Type B pancreatic cell (in vitro differentiated cells): Measurements from ENCODE around the gene RBKS. TPM values are rescaled to one million over a fixed set of nuclear protein-coding genes. Genes with fewer than 3 reads are reported as not detected.
A peak's percentile ranks its signal among the peaks of the same experiment; 100 is the strongest.

Experiments
- DNase-seq: peaks from one replicate; pipeline ENCODE4 v3.0.0; 2021; ENCODE audit warnings: mixed read lengths; ENCODE audit not compliant: unreplicated experiment; ENCODE audit errors: extremely low spot score
- H3K27ac Mint-ChIP-seq: 2 replicates; pipeline ENCODE4 v1.8.0; 2021; ENCODE audit warnings: mild to moderate bottlenecking, mixed read lengths
- H3K27me3 Mint-ChIP-seq: 2 replicates; pipeline ENCODE4 v1.8.0; 2021; ENCODE audit warnings: mixed read lengths
- H3K36me3 Mint-ChIP-seq: 2 replicates; pipeline ENCODE4 v1.8.0; 2021; ENCODE audit warnings: mixed read lengths
- H3K4me1 Mint-ChIP-seq: one replicate; pipeline ENCODE4 v1.8.0; 2021; ENCODE audit warnings: mixed read lengths; ENCODE audit not compliant: unreplicated experiment
- H3K4me3 Mint-ChIP-seq: 2 replicates; pipeline ENCODE4 v1.8.0; 2021; ENCODE audit warnings: mild to moderate bottlenecking, mixed read lengths
- H3K9me3 Mint-ChIP-seq: 2 replicates; pipeline ENCODE4 v1.8.0; 2021; ENCODE audit warnings: mixed read lengths
- total RNA-seq: library from RNA; stranded (reverse); gene quantifications from 2 replicates; pipeline ENCODE4 v1.2.1, GENCODE V29; 2021; ENCODE audit warnings: low replicate concordance
- TF ChIP-seq, protein P1 (sequence below): fragments of 200-600 bp; sonication (generic); conservative IDR thresholded peaks from 2 replicates; pipeline ENCODE4 v1.5.0; 2021; ENCODE audit warnings: antibody characterized with exemption, mild to moderate bottlenecking

The RBKS gene
- total RNA-seq, 1 donor from 2014 or later: 2.6 TPM

DNA sequence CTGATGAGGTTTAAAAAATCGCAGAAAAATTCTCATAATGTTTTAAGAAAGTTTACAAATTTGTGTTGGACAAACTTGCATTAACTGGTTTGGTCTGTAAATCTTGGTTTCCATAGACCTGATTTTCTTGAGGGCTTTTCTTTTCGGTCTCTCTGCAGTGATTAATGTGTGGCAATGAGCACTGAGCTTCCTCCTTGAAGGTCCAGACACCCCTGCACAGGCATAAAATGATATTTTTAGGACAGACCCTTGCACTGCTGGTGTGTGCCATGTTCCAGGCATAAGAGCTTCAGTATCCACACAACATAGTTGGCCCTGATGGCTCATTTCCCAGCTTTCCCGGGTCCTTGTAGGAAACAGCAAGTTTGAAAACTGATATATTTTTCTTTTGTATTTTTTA, 85.0 kb downstream of the RBKS start:
- Mint-ChIP-seq H3K27ac (peak overlapping the region; percentile 31), H3K4me1 (no peaks in the 10 kb centered on the region), H3K4me3 (no peak overlapping the region), H3K27me3 (no peaks in the 10 kb centered on the region), H3K36me3 (no peaks in the 10 kb centered on the region), H3K9me3 (no peaks in the 10 kb centered on the region)
- DNase-seq: no peak
- TF ChIP-seq, protein P1, sequence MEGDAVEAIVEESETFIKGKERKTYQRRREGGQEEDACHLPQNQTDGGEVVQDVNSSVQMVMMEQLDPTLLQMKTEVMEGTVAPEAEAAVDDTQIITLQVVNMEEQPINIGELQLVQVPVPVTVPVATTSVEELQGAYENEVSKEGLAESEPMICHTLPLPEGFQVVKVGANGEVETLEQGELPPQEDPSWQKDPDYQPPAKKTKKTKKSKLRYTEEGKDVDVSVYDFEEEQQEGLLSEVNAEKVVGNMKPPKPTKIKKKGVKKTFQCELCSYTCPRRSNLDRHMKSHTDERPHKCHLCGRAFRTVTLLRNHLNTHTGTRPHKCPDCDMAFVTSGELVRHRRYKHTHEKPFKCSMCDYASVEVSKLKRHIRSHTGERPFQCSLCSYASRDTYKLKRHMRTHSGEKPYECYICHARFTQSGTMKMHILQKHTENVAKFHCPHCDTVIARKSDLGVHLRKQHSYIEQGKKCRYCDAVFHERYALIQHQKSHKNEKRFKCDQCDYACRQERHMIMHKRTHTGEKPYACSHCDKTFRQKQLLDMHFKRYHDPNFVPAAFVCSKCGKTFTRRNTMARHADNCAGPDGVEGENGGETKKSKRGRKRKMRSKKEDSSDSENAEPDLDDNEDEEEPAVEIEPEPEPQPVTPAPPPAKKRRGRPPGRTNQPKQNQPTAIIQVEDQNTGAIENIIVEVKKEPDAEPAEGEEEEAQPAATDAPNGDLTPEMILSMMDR: no peak

GRCh38 chr2:27804146-27804545, 86.0 kb downstream of the RBKS start:
- Mint-ChIP-seq H3K27ac (no peak overlapping the region), H3K4me3 (no peak overlapping the region), H3K36me3 (no peaks in the 10 kb centered on the region), H3K27me3 (no peaks in the 10 kb centered on the region), H3K4me1 (peaks cover 4% of the 10 kb centered on the region), H3K9me3 (no peaks in the 10 kb centered on the region)
- TF ChIP-seq, protein P1: no peak
- DNase-seq: no peak

DNA sequence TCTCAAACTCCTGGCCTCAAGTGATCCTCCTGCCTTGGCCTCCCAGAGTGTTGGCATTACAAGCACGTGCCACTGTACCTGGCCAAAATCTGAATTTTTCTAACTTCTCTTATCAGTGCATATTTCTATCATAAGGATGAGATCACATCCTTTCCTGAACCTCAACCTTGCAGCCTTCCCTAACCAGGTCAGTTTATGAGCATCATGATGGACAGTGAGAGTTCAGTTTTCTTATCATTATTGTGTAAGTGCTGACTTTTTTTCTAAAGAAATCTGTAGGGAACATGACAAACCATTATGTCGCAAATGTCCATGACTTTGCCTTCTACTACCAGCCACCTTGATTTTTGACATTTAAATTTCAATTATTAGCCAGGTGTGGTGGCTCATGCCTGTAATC, 87.1 kb downstream of the RBKS start:
- TF ChIP-seq, protein P1: no peak
- Mint-ChIP-seq H3K9me3 (no peaks in the 10 kb centered on the region), H3K27ac (no peak overlapping the region), H3K4me3 (no peak overlapping the region), H3K36me3 (no peaks in the 10 kb centered on the region), H3K4me1 (peaks cover 7% of the 10 kb centered on the region), H3K27me3 (no peaks in the 10 kb centered on the region)
- DNase-seq: no peak

- H3K4me3 Mint-ChIP-seq: no peak overlapping the region
- H3K4me1 Mint-ChIP-seq: peaks cover 7% of the 10 kb centered on the region
- TF ChIP-seq, protein P1: no peak
- no peak for DNase-seq
- H3K9me3 Mint-ChIP-seq: no peaks in the 10 kb centered on the region
- no peaks in the 10 kb centered on the region for H3K36me3 Mint-ChIP-seq
- no peak overlapping the region for H3K27ac Mint-ChIP-seq
- H3K27me3 Mint-ChIP-seq: no peaks in the 10 kb centered on the region
Measured at GRCh38 chr2:27802547-27802946, 87.6 kb downstream of the RBKS start.

GRCh38 chr2:27800856-27801255, 89.3 kb downstream of the RBKS start:
- peak overlapping the region; percentile 48 for H3K27ac Mint-ChIP-seq
- TF ChIP-seq, protein P1: no peak
- H3K9me3 Mint-ChIP-seq: no peaks in the 10 kb centered on the region
- DNase-seq: no peak
- H3K27me3 Mint-ChIP-seq: no peaks in the 10 kb centered on the region
- H3K4me3 Mint-ChIP-seq: no peak overlapping the region
- H3K4me1 Mint-ChIP-seq: peaks cover 7% of the 10 kb centered on the region
- H3K36me3 Mint-ChIP-seq: peaks cover 2% of the 10 kb centered on the region

GRCh38 chr2:27799646-27800010, 90.6 kb downstream of the RBKS start:
- Mint-ChIP-seq H3K27me3 (no peaks in the 10 kb centered on the region), H3K36me3 (peaks cover 5% of the 10 kb centered on the region), H3K4me3 (no peak overlapping the region), H3K27ac (peak overlapping the region; percentile 93), H3K4me1 (peaks cover 7% of the 10 kb centered on the region), H3K9me3 (no peaks in the 10 kb centered on the region)
- DNase-seq: no peak
- TF ChIP-seq, protein P1: no peak
